Heart left ventricle (tissue), 16 donors: ENCODE measurements around the gene EPHA1. TPM values are rescaled to one million over a fixed set of nuclear protein-coding genes. Genes with fewer than 3 reads are reported as not detected.

Experiments used
- ATAC-seq, 4 donors: fragments of 200-7000 bp; cut with Tn5 transposase; one replicate each; pipeline ENCODE4 v1.9.1; 2020 to 2022; ENCODE audit warnings: moderate library complexity in 4 of 4, mild to moderate bottlenecking in 3 of 4, moderate number of reproducible peaks in 1 of 4
- DNase-seq, 5 donors: peaks; one replicate each; pipeline ENCODE4 v3.0.0-alpha.2; 2020
- H3K27ac ChIP-seq, 12 donors: fragments of 200-600 bp; sonication (generic) in 4 of 12; one replicate each; pipeline versions ENCODE4 v1.5.0 to v1.8.0; 2016 to 2022; ENCODE audit warnings: mild to moderate bottlenecking in 2 of 12
- H3K27me3 ChIP-seq, 9 donors: fragments of 200-600 bp; sonication (generic) in 2 of 9; one replicate each; pipeline versions ENCODE4 v1.5.1 to v1.8.0; 2016 to 2022; ENCODE audit warnings: mild to moderate bottlenecking in 3 of 9
- H3K36me3 ChIP-seq, 9 donors: fragments of 200-600 bp; sonication (generic) in 2 of 9; one replicate each; pipeline versions ENCODE4 v1.5.0 to v1.8.0; 2018 to 2022; ENCODE audit warnings: mild to moderate bottlenecking in 2 of 9
- H3K4me1 ChIP-seq, 12 donors: fragments of 200-600 bp; sonication (generic) in 4 of 12; one replicate each; pipeline versions ENCODE4 v1.5.0 to v1.8.0; 2016 to 2022; ENCODE audit warnings: mild to moderate bottlenecking in 3 of 12
- H3K4me3 ChIP-seq, 12 donors: fragments of 200-600 bp; sonication (generic) in 4 of 12; one replicate each; pipeline versions ENCODE4 v1.5.0 to v1.8.0; 2017 to 2022; ENCODE audit warnings: mild to moderate bottlenecking in 9 of 12, moderate library complexity in 4 of 12
- H3K9me3 ChIP-seq, 12 donors: fragments of 200-600 bp; sonication (generic) in 4 of 12; one replicate each; pipeline versions ENCODE4 v1.5.0 to v1.8.0; 2016 to 2022; ENCODE audit warnings: mild to moderate bottlenecking in 1 of 12
- POLR2A ChIP-seq, 2 donors: fragments of 450-650 bp; IDR thresholded peaks; one replicate each; pipeline ENCODE4 v1.6.1; 2017; ENCODE audit warnings: antibody characterized with exemption in 2 of 2, mild to moderate bottlenecking in 2 of 2, moderate library complexity in 2 of 2
- WGBS, 4 donors: extraction: QIAGEN DNeasy Blood & Tissue Kit in 2 of 4; methylation state at CpG; one replicate each; pipeline versions ENCODE4 v1.1.5 to v1.1.7; 2013 to 2018; 5-methylcytosine and 5-hydroxymethylcytosine counted together
- intact Hi-C, 10 donors: fragments of 100-400 bp; cut with DNase I; formaldehyde crosslinking; loops; one replicate each; pipeline versions ENCODE4 v1.11.1 to v1.14.2; 2022
- polyA plus RNA-seq, 2 donors: library from polyadenylated mRNA; stranded (reverse); fragments of 200-250 nt; gene quantifications; one replicate each; pipeline ENCODE4 v1.2.3, GENCODE V29; 2013
- total RNA-seq, 9 donors: library from RNA; depleted of rRNA in 2 of 9; stranded (reverse); fragments of >200 nt in 2 of 9; fragmentation: NEBNext Ultra II Directional in 3 of 9; extraction: Animal tissue kit (Norgen Biotek cat#: 25700) in 3 of 9; gene quantifications; one replicate each; pipeline versions ENCODE4 v1.1.0 to v1.2.4, GENCODE V29; 2016 to 2023
- TF ChIP-seq, protein P1 (sequence below), 12 donors: fragments of 200-600 bp; sonication (generic) in 4 of 12; IDR thresholded peaks; one replicate each; pipeline versions ENCODE4 v1.5.0 to v1.8.0; 2018 to 2022; ENCODE audit warnings: antibody characterized with exemption in 12 of 12, mild to moderate bottlenecking in 5 of 12
- donor health status: ischemic (EF 13 %, LVEDD 7.1; RV severe dilation, severe dysfunction).
- donor health status: healthy with polysubstance abuse.
- donor health status: DM: no; HTN: yes; CAD: no.
- donor health status: DM: no; HTN: no; CAD: no.
- donor health status: ischemic (EF 25% LVEDD 6.9; RV normal size, moderate dysfunction).
- donor health status: ischemic (EF 25% LVEDD 5.7; RV mildly dilated, moderate dysfunction).
- donor health status: healthy.
- donor health status: DM: yes; HTN: yes; CAD: no.
- donor health status: ischemic (EF 35%, LVEDD 5.7; RV mildly dilated, moderate dysfunction).
- donor health status: nonischemic (EF 11% LVEDD 7.7; RV severe dilation, severe dysfunction).
- donor health status: DM: yes; HTN: yes; CAD: no.
- donor health status: PGD.
- donor health status: ischemic (EF 29% LVEDD 5.4; RV normal size, mild dysfunction).
- donor health status: nonischemic (EF 23%, LVEDD 6.1; RV moderate dilation, normal function).

The EPHA1 gene
- total and polyA plus RNA-seq, 11 donors = 0.04 to 0.51 (median 0.27) TPM; not detected in 7

DNA sequence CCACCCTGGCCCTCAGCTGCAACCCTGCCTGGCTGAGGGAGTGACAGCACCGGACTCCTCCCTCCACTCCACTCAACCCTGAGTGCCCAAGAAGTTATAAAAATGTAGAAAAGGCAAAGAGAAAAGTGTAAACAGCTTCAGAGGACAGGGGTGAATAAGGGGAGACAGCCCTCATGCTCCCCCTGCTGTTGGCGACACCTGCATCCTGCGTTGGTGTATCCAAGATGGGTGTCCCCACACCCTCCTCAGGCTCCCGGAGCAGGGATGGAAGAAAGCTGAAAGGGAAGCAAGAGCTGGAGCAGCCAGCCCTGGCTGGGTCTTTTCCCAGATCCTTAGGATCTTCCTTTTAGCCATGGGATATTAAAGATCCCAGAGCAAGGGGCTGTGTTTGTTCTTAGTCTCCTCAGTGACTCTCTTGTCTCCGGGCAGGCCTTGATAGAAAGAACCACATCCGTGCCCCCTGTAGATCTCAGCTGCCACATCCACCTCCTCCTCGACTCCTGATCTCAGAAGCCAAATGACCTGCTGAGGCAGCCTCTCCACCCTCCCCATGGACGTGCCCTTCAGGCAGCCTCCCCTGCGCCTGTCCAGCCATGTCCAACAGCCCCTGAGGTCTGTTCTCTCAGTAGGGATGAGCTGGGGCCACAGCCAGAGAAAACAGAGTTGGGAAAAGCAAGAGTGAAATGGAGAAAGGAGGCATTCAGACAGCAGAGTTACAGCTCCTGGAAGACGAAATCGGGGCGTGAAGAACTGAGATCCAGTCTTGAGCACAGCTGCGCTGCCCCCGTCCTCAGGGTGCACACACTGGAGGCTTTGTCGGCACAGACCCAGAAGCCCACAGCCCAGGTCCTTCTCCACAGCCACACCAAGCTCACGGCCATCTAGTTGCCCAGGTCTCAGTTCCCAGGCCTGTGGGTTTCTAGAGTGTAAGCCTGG lies 52.9 kb downstream of the EPHA1 start:
- H3K27ac ChIP-seq = no peak overlapping the region
- H3K4me1 ChIP-seq = no peaks in the 10 kb centered on the region
- no peaks in the 10 kb centered on the region for H3K36me3 ChIP-seq
- H3K9me3 ChIP-seq = no peaks in the 10 kb centered on the region
- peaks cover 0 to 20% (median under 1%) of the 10 kb centered on the region in 9 donors for H3K27me3 ChIP-seq
- DNase-seq (no peak), ATAC-seq (no peak)
- no peak overlapping the region for H3K4me3 ChIP-seq
- no peak for TF ChIP-seq POLR2A (IDR thresholded peaks at IDR 0.05)
- intact Hi-C loops = loop anchor here in 1 of 10 donors (5.0 kb wide), 1 partner anchor 33 kb away; no protein-coding TSS in a partner anchor
- 87 to 91% (median 88%) methylated on average over 16 of the region's 16 CpGs for WGBS, 4 donors

DNA sequence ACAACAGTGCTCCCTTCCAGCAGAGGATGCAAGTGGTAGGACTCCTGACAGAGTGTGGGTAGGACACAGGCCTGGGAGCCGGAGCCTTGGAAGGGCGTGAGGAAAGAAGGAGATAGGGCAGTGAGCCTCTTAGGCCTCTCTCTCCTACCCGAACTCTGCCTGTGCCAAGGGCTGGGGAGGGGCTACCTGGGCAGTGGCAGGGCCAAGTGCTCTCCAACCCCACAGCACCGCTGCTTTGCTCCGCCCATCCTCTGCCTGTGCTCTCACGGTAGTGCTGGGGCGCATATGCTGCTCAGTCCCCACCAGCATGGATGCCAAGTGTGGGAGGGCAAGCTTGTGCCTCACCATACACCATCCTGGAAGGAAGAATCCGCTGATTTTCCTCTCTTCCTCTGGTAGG lies 53.7 kb downstream of the EPHA1 start:
- DNase-seq = no peak
- WGBS, 4 donors = 79 to 86% (median 82%) methylated on average over 8 of the region's 8 CpGs
- H3K4me3 ChIP-seq = no peak overlapping the region
- H3K36me3 ChIP-seq = no peaks in the 10 kb centered on the region
- no peak overlapping the region for H3K27ac ChIP-seq
- H3K4me1 ChIP-seq = no peaks in the 10 kb centered on the region
- peaks cover 0 to 12% (median 0%) of the 10 kb centered on the region in 9 donors for H3K27me3 ChIP-seq
- no peak for ATAC-seq
- TF ChIP-seq, protein P1, sequence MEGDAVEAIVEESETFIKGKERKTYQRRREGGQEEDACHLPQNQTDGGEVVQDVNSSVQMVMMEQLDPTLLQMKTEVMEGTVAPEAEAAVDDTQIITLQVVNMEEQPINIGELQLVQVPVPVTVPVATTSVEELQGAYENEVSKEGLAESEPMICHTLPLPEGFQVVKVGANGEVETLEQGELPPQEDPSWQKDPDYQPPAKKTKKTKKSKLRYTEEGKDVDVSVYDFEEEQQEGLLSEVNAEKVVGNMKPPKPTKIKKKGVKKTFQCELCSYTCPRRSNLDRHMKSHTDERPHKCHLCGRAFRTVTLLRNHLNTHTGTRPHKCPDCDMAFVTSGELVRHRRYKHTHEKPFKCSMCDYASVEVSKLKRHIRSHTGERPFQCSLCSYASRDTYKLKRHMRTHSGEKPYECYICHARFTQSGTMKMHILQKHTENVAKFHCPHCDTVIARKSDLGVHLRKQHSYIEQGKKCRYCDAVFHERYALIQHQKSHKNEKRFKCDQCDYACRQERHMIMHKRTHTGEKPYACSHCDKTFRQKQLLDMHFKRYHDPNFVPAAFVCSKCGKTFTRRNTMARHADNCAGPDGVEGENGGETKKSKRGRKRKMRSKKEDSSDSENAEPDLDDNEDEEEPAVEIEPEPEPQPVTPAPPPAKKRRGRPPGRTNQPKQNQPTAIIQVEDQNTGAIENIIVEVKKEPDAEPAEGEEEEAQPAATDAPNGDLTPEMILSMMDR (IDR thresholded peaks at IDR 0.05) = no peak
- TF ChIP-seq POLR2A (IDR thresholded peaks at IDR 0.05) = no peak
- no peaks in the 10 kb centered on the region for H3K9me3 ChIP-seq
- intact Hi-C loops = loop anchor here in 1 of 10 donors (5.0 kb wide), 1 partner anchor 33 kb away; no protein-coding TSS in a partner anchor

DNA sequence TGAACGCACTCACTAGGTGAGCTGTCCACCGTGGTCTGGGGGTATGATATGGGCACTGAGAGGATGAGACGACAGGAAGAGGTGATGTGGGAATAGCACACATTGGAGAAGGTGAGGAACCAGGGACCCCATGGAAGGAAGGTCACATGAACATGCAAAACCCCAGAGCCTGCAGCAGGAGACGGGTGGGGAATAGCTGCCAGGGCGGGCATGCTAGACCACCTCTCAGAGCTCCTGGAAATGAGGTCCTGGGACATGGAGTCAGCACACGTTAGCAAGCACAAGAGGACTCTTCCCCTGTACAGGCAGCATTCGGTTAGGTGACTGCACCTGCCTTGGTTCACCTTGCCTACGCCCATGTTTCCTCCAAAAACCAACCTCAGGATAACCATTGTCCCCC lies 54.3 kb downstream of the EPHA1 start:
- Histone ChIP-seq H3K4me3 (no peak overlapping the region), H3K4me1 (no peaks in the 10 kb centered on the region), H3K27me3 (peaks cover 0 to 6% (median 0%) of the 10 kb centered on the region in 9 donors), H3K36me3 (no peaks in the 10 kb centered on the region), H3K9me3 (no peaks in the 10 kb centered on the region), H3K27ac (no peak overlapping the region)
- intact Hi-C loops = no loop called here
- TF ChIP-seq POLR2A (IDR thresholded peaks at IDR 0.05) = no peak
- TF ChIP-seq, protein P1 (IDR thresholded peaks at IDR 0.05) = no peak
- no peak for DNase-seq
- ATAC-seq = no peak
- 90 to 96% (median 94%) methylated on average over 8 of the region's 8 CpGs for whole genome bisulfite sequencing, 4 donors

DNA sequence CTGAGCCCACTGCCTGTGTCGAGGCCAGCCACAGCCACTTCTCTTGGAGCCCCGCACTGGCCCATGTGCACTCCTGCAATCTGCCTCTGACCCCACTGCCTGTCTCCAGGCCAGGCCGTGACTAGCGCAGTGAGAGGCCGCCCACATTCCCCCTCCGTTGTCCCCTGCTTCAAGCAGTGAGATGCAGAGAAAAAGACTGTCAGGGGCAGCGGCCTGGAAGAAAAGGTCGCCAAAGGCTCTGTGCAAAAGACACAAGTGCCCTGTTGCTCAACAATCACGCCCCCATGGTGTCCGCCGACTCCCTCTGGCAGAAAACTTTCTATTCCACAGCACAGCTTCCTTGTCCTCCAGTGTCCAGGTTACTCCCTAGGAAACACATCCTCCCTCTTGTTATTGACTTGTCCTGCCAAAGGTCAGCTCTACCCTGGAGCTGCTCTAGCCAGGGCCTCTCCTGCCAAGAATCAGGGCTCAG lies 56.1 kb downstream of the EPHA1 start:
- 70 to 76% (median 71%) methylated on average over 11 of the region's 11 CpGs for WGBS, 4 donors
- Histone ChIP-seq H3K9me3 (no peaks in the 10 kb centered on the region), H3K27ac (no peak overlapping the region), H3K27me3 (peaks cover 0 to 6% (median 0%) of the 10 kb centered on the region in 9 donors), H3K4me3 (no peak overlapping the region), H3K36me3 (no peaks in the 10 kb centered on the region), H3K4me1 (no peaks in the 10 kb centered on the region)
- TF ChIP-seq, protein P1 (IDR thresholded peaks at IDR 0.05) = no peak
- no peak for TF ChIP-seq POLR2A (IDR thresholded peaks at IDR 0.05)
- intact Hi-C loops = no loop called here
- no peak for DNase-seq
- no peak for ATAC-seq
